DOHH2 (cell line): ENCODE results near the gene MACROD2.
"Not testable (repeated sequence)": the region's sequence is repeated elsewhere in the genome, so short reads cannot be mapped to it uniquely, and the experiment has no call there.

Experiments
- H3F3A ChIP-seq: fragments of 200-600 bp; sonication (generic), shearing (Covaris generic); 2 replicates; pipeline ENCODE4 v1.6.0; 2016; ENCODE audit warnings: antibody characterized with exemption, mild to moderate bottlenecking; ENCODE audit not compliant: control insufficient read depth, insufficient read depth
- H3K27ac ChIP-seq: fragments of 200-600 bp; sonication (generic); 2 replicates; pipeline ENCODE4 v1.5.1; 2014; ENCODE audit warnings: low read depth, mild to moderate bottlenecking, low read length, moderate library complexity
- H3K27me3 ChIP-seq: fragments of 200-600 bp; sonication (generic); 2 replicates; pipeline ENCODE4 v1.6.1; 2014; ENCODE audit warnings: mild to moderate bottlenecking, low read length, mixed read lengths; ENCODE audit not compliant: control insufficient read depth
- H3K36me3 ChIP-seq: fragments of 200-600 bp; sonication (generic); 2 replicates; pipeline ENCODE4 v1.6.1; 2014; ENCODE audit warnings: mild to moderate bottlenecking, low read length, moderate library complexity, mixed read lengths; ENCODE audit not compliant: control insufficient read depth
- H3K4me1 ChIP-seq: fragments of 200-600 bp; sonication (generic); 2 replicates; pipeline ENCODE4 v1.6.1; 2014; ENCODE audit warnings: mild to moderate bottlenecking, low read length, mixed read lengths; ENCODE audit not compliant: control insufficient read depth
- H3K4me2 ChIP-seq: fragments of 200-600 bp; sonication (generic); 2 replicates; pipeline ENCODE4 v1.6.0; 2014; ENCODE audit warnings: mild to moderate bottlenecking, low read length, moderate library complexity
- H3K4me3 ChIP-seq: fragments of 200-600 bp; sonication (generic); 2 replicates; pipeline ENCODE4 v1.5.1; 2014; ENCODE audit warnings: mild to moderate bottlenecking, low read length, mixed read lengths
- H3K79me2 ChIP-seq: fragments of 200-600 bp; sonication (generic); 2 replicates; pipeline ENCODE4 v1.6.1; 2014; ENCODE audit warnings: mild to moderate bottlenecking, low read length, mixed read lengths; ENCODE audit not compliant: control insufficient read depth
- H3K9me2 ChIP-seq: fragments of 200-600 bp; sonication (generic); replicated peaks from 2 replicates; pipeline ENCODE4 v1.6.1; 2014; ENCODE audit warnings: mild to moderate bottlenecking, low read length, mixed read lengths; ENCODE audit not compliant: control insufficient read depth
- H3K9me3 ChIP-seq: fragments of 200-600 bp; sonication (generic); 2 replicates; pipeline ENCODE4 v1.6.1; 2014; ENCODE audit warnings: antibody characterized with exemption, low read length, mixed read lengths; ENCODE audit not compliant: control insufficient read depth, insufficient read depth
- H4K20me1 ChIP-seq: fragments of 200-600 bp; sonication (generic); 2 replicates; pipeline ENCODE4 v1.6.0; 2014; ENCODE audit warnings: low read depth, mild to moderate bottlenecking, antibody characterized with exemption, low read length, moderate library complexity; ENCODE audit not compliant: control insufficient read depth, insufficient read depth
- EZH2phosphoT487 ChIP-seq: fragments of 200-600 bp; sonication (generic); IDR thresholded peaks from 2 replicates; pipeline ENCODE4 v1.6.1; 2017; ENCODE audit warnings: borderline replicate concordance, mild to moderate bottlenecking, antibody characterized with exemption, low read length, moderate library complexity, mixed read lengths
- TF ChIP-seq, protein P1 (sequence below): fragments of 200-600 bp; sonication (generic); IDR thresholded peaks from one replicate; pipeline ENCODE4 v1.5.1; 2014; ENCODE audit warnings: antibody characterized with exemption, mild to moderate bottlenecking, low read depth, low read length; ENCODE audit not compliant: poor library complexity, severe bottlenecking

Gene MACROD2

DNA sequence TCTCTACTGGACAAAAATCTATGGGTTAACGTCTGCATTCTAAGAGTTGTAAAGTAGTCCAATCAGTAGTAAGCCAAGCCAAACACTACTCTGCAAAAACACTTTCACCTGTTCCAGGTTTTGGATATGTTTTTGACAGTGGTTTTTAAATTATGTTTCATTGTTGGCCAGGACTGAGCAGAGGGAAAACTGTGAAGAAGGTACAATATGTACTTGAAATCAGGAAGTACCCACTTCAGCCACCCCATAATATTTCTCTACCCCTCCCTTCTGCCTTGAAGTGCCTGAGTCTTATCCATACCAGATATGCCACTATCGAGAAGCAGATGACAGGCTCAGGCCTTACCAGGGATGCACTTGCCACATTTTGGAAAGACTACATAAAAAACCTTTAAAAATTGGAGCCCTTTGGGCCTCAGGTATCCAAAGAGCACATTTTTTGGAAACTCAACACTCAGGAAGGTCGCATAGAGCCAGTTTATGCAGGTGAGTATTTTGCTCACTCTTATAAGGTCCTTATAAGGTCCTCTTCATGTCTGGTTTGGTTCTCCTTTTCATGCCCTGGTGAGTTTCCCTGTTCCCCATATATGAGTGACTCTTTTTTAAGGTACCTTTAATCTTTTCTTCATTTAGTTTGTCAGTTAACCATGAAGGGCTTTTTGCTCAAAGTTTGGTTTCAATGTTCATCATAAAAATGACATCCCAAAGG lies 1201.4 kb downstream of the MACROD2 start:
- Histone ChIP-seq H3K27me3 (no peaks in the 10 kb centered on the region), H3F3A (peaks cover 20% of the 10 kb centered on the region), H4K20me1 (no peaks in the 10 kb centered on the region), H3K4me1 (peaks cover 91% of the 10 kb centered on the region), H3K4me2 (peak overlapping the region; percentile 84), H3K9me2 (no peaks in the 10 kb centered on the region), H3K79me2 (no peaks in the 10 kb centered on the region), H3K27ac (peak overlapping the region; percentile 96), H3K4me3 (peak overlapping the region; percentile 68), H3K9me3 (no peaks in the 10 kb centered on the region), H3K36me3 (no peaks in the 10 kb centered on the region)
- no peak for TF ChIP-seq EZH2phosphoT487
- TF ChIP-seq, protein P1, sequence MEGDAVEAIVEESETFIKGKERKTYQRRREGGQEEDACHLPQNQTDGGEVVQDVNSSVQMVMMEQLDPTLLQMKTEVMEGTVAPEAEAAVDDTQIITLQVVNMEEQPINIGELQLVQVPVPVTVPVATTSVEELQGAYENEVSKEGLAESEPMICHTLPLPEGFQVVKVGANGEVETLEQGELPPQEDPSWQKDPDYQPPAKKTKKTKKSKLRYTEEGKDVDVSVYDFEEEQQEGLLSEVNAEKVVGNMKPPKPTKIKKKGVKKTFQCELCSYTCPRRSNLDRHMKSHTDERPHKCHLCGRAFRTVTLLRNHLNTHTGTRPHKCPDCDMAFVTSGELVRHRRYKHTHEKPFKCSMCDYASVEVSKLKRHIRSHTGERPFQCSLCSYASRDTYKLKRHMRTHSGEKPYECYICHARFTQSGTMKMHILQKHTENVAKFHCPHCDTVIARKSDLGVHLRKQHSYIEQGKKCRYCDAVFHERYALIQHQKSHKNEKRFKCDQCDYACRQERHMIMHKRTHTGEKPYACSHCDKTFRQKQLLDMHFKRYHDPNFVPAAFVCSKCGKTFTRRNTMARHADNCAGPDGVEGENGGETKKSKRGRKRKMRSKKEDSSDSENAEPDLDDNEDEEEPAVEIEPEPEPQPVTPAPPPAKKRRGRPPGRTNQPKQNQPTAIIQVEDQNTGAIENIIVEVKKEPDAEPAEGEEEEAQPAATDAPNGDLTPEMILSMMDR = no peak

DNA sequence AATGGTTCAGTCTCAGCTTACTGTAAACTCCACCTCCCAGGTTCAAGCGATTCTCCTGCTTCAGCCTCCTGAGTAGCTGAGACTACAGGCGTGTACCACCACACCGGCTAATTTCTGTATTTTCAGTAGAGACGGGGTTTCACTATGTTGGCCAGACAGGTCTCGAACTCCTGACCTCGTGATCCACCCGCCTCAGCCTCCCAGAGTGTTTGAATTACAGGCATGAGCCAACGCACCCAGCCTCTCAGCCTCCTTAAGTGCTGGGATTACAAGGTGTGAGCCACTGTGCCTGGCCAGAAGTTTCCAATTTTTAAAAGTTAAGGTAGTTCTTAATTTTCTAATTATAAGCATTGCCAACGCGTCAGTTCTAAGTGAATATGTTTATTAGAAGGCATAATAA lies 1202.7 kb downstream of the MACROD2 start:
- not testable (repeated sequence) for H3K4me3 ChIP-seq, H3K79me2 ChIP-seq, H3K36me3 ChIP-seq, H3K4me2 ChIP-seq, H3K27me3 ChIP-seq, H4K20me1 ChIP-seq, H3K9me2 ChIP-seq, H3K9me3 ChIP-seq
- Histone ChIP-seq H3K4me1 (peaks cover 82% of the 10 kb centered on the region), H3F3A (peaks cover 20% of the 10 kb centered on the region), H3K27ac (peak overlapping the region; percentile 96)

DNA sequence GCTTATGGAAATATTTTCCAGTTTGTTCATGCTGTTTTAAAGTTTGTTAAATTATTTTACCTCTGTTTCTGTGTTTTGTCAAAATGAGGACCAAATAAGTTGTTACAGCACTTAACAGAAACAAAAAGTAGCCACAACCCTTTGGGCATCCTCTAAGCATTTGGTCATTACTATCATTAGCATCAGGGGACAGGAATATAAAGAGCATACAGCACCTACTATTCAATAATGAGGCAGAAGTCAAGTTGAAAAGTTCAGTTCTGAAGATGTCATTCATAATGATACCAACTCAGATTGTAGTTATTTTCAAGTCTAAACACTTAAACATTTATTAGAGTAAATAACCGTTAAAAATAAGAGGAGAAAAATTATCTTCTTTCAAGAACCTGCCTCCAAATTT lies 1204.4 kb downstream of the MACROD2 start:
- no peak overlapping the region for H3K27ac ChIP-seq
- H3K4me1 ChIP-seq = peaks cover 66% of the 10 kb centered on the region
- H3K36me3 ChIP-seq = no peaks in the 10 kb centered on the region
- no peaks in the 10 kb centered on the region for H3K9me2 ChIP-seq
- TF ChIP-seq EZH2phosphoT487 = no peak
- TF ChIP-seq, protein P1 = no peak
- H4K20me1 ChIP-seq = no peaks in the 10 kb centered on the region
- H3K4me3 ChIP-seq = no peak overlapping the region
- no peaks in the 10 kb centered on the region for H3K9me3 ChIP-seq
- H3K4me2 ChIP-seq = peak overlapping the region; percentile 6; the same call in 1 of the 2 replicates
- H3K79me2 ChIP-seq = no peaks in the 10 kb centered on the region
- H3K27me3 ChIP-seq = no peaks in the 10 kb centered on the region
- peaks cover 21% of the 10 kb centered on the region for H3F3A ChIP-seq

DNA sequence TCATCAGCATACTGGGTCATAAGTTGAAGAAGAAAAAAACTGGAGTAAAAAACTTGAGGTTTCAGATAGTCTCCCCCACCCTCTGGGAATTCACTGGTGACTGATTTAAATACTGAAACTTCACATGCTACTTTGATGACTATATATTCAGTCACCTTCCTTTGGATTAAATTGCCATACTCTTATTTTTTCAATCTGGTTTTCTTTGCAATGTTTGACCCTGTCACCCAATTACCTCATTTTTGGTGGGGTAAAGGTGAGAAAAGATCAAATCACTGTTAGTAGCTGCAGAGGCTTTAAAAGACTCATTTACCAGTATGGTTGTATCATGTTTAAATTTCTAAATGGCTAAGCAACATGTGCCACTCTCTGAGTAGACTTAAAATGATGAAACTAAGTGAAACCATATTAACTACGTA lies 1204.8 kb downstream of the MACROD2 start:
- Histone ChIP-seq H3K4me3 (no peak overlapping the region), H3K4me2 (peak overlapping the region; percentile 6; the same call in 1 of the 2 replicates), H4K20me1 (no peaks in the 10 kb centered on the region), H3K9me2 (no peaks in the 10 kb centered on the region), H3K4me1 (peaks cover 62% of the 10 kb centered on the region), H3K36me3 (no peaks in the 10 kb centered on the region), H3K79me2 (no peaks in the 10 kb centered on the region), H3K27me3 (no peaks in the 10 kb centered on the region), H3K27ac (no peak overlapping the region), H3K9me3 (no peaks in the 10 kb centered on the region), H3F3A (peaks cover 21% of the 10 kb centered on the region)
- TF ChIP-seq, protein P1 = no peak
- TF ChIP-seq EZH2phosphoT487 = no peak
